ENCODE data around the gene RASSF7.

DNA sequence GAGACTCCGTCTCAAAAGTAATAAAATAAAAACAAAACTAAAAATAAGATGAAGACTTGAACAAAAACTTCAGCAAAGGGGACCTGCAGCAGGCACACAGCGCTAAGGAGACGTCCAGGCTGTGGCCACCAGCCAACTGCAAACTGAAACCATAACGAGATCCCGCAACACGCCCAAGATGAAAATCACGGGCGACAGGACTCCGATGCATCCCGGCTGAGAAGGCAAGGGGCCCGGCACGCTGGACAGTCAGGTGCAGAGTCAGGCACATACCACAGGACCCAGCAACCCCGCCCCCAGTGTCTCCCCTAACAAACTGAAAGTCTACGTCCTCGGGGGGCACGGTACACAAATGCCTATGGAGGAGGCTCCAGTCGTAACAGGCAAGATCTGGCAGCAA, 34.6 kb upstream of the RASSF7 start:
- TF ChIP-seq, protein P1, sequence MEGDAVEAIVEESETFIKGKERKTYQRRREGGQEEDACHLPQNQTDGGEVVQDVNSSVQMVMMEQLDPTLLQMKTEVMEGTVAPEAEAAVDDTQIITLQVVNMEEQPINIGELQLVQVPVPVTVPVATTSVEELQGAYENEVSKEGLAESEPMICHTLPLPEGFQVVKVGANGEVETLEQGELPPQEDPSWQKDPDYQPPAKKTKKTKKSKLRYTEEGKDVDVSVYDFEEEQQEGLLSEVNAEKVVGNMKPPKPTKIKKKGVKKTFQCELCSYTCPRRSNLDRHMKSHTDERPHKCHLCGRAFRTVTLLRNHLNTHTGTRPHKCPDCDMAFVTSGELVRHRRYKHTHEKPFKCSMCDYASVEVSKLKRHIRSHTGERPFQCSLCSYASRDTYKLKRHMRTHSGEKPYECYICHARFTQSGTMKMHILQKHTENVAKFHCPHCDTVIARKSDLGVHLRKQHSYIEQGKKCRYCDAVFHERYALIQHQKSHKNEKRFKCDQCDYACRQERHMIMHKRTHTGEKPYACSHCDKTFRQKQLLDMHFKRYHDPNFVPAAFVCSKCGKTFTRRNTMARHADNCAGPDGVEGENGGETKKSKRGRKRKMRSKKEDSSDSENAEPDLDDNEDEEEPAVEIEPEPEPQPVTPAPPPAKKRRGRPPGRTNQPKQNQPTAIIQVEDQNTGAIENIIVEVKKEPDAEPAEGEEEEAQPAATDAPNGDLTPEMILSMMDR (conservative IDR thresholded peaks at IDR 0.05), result no peak
- no peak for TF ChIP-seq EZH2 (IDR thresholded peaks at IDR 0.05; ENCODE audit: low read depth)
